H9 (cell line): Measurements from ENCODE around the gene PIM2. TPM values are rescaled to one million over a fixed set of nuclear protein-coding genes. Genes with fewer than 3 reads are reported as not detected.

Experiments used
- DNase-seq: peaks from one replicate; pipeline ENCODE4 v3.0.0-alpha.2; 2017
- H2AFZ ChIP-seq: one replicate; pipeline ENCODE4 v1.6.1; 2013; ENCODE audit warnings: mild to moderate bottlenecking, low read length, control low read depth, moderate library complexity
- H2AK5ac ChIP-seq: 2 replicates; pipeline ENCODE4 v1.6.1; 2013; ENCODE audit warnings: low read length, control low read depth, mixed read lengths; ENCODE audit not compliant: insufficient read length
- H2BK120ac ChIP-seq: one replicate; pipeline ENCODE4 v1.6.1; 2013; ENCODE audit warnings: low read depth, mild to moderate bottlenecking, low read length, control low read depth, inconsistent platforms; ENCODE audit not compliant: poor library complexity, severe bottlenecking
- H2BK12ac ChIP-seq: 2 replicates; pipeline ENCODE4 v1.6.1; 2013; ENCODE audit warnings: low read length, control low read depth, mixed read lengths, low read depth; ENCODE audit not compliant: insufficient read length
- H2BK15ac ChIP-seq: 2 replicates; pipeline ENCODE4 v1.6.1; 2013; ENCODE audit warnings: low read depth, low read length, control low read depth
- H2BK20ac ChIP-seq: one replicate; pipeline ENCODE4 v1.6.1; 2013; ENCODE audit warnings: low read depth, mild to moderate bottlenecking, low read length, control low read depth, inconsistent platforms; ENCODE audit not compliant: poor library complexity, severe bottlenecking
- H2BK5ac ChIP-seq: 2 replicates; pipeline ENCODE4 v1.6.1; 2013; ENCODE audit warnings: low read length, control low read depth, mixed read lengths; ENCODE audit not compliant: insufficient read length
- H3K14ac ChIP-seq: 2 replicates; pipeline ENCODE4 v1.6.1; 2013; ENCODE audit warnings: low read length, control low read depth; ENCODE audit not compliant: insufficient read depth
- H3K18ac ChIP-seq: 2 replicates; pipeline ENCODE4 v1.6.1; 2013; ENCODE audit warnings: low read depth, mild to moderate bottlenecking, mixed read lengths, low read length, control low read depth; ENCODE audit not compliant: insufficient read length
- H3K23ac ChIP-seq: 2 replicates; pipeline ENCODE4 v1.6.1; 2013; ENCODE audit warnings: low read length, control low read depth, mixed read lengths, low read depth; ENCODE audit not compliant: insufficient read length
- H3K23me2 ChIP-seq: 2 replicates; pipeline ENCODE4 v1.6.1; 2013; ENCODE audit warnings: low read depth, mild to moderate bottlenecking, mixed read lengths, low read length, control low read depth; ENCODE audit not compliant: insufficient read length, poor library complexity, severe bottlenecking
- H3K27ac ChIP-seq: 2 replicates; pipeline ENCODE4 v1.5.1; 2013; ENCODE audit warnings: low read length, control low read depth, mixed read lengths, low read depth; ENCODE audit not compliant: insufficient read length
- H3K27me3 ChIP-seq: 2 replicates; pipeline ENCODE4 v1.6.1; 2013; ENCODE audit warnings: low read length, control low read depth, inconsistent platforms; ENCODE audit not compliant: insufficient read depth
- H3K4ac ChIP-seq: 2 replicates; pipeline ENCODE4 v1.6.1; 2013; ENCODE audit warnings: low read depth, mild to moderate bottlenecking, control low read depth, inconsistent platforms, low read length, moderate library complexity
- H3K4me1 ChIP-seq: 2 replicates; pipeline ENCODE4 v1.6.1; 2013; ENCODE audit warnings: low read length, control low read depth, inconsistent platforms; ENCODE audit not compliant: insufficient read depth
- H3K4me2 ChIP-seq: 2 replicates; pipeline ENCODE4 v1.6.1; 2013; ENCODE audit warnings: low read length, control low read depth, mixed read lengths; ENCODE audit not compliant: insufficient read length, insufficient read depth
- H3K56ac ChIP-seq: 2 replicates; pipeline ENCODE4 v1.6.1; 2013; ENCODE audit warnings: low read depth, mild to moderate bottlenecking, mixed read lengths, low read length, control low read depth; ENCODE audit not compliant: insufficient read length
- H3K79me1 ChIP-seq: 2 replicates; pipeline ENCODE4 v1.6.1; 2013; ENCODE audit warnings: low read depth, mild to moderate bottlenecking, moderate library complexity, low read length, control low read depth, inconsistent platforms; ENCODE audit not compliant: insufficient read depth, poor library complexity, severe bottlenecking
- H3K79me2 ChIP-seq: 2 replicates; pipeline ENCODE4 v1.6.1; 2013; ENCODE audit warnings: low read length, control low read depth, inconsistent platforms; ENCODE audit not compliant: insufficient read depth
- H3K9ac ChIP-seq: 2 replicates; pipeline ENCODE4 v1.6.1; 2013; ENCODE audit warnings: low read length, control low read depth, mixed read lengths; ENCODE audit not compliant: insufficient read length; ENCODE audit errors: extremely low read depth
- H3K9me3 ChIP-seq: one replicate; pipeline ENCODE4 v1.6.1; 2013; ENCODE audit warnings: low read depth, low read length, inconsistent platforms; ENCODE audit not compliant: control insufficient read depth
- H3T11ph ChIP-seq: one replicate; pipeline ENCODE4 v1.6.1; 2013; ENCODE audit warnings: mild to moderate bottlenecking, low read length, control low read depth, inconsistent platforms
- H4K20me1 ChIP-seq: one replicate; pipeline ENCODE4 v1.6.1; 2013; ENCODE audit not compliant: control insufficient read depth, insufficient read length, insufficient read depth
- H4K5ac ChIP-seq: 2 replicates; pipeline ENCODE4 v1.6.1; 2013; ENCODE audit warnings: low read depth, mild to moderate bottlenecking, mixed read lengths, low read length, control low read depth; ENCODE audit not compliant: insufficient read length
- H4K8ac ChIP-seq: replicated peaks from 2 replicates; pipeline ENCODE4 v1.6.1; 2013; ENCODE audit warnings: low read length, control low read depth, mixed read lengths, low read depth; ENCODE audit not compliant: insufficient read length
- H4K91ac ChIP-seq: 2 replicates; pipeline ENCODE4 v1.6.1; 2013; ENCODE audit warnings: low read depth, mild to moderate bottlenecking, moderate library complexity, mixed read lengths, low read length, control low read depth; ENCODE audit not compliant: insufficient read length
- H3K27ac Mint-ChIP-seq, 3 experiments: 2 replicates in 2 of 3; 3 replicates in 1 of 3; pipeline ENCODE4 v1.8.0; 2020 to 2021; ENCODE audit warnings: mixed read lengths in 3 of 3, mild to moderate bottlenecking in 1 of 3, moderate library complexity in 1 of 3
- H3K27me3 Mint-ChIP-seq: 2 replicates; pipeline ENCODE4 v1.8.0; 2021; ENCODE audit warnings: low read depth, mild to moderate bottlenecking, moderate library complexity, mixed read lengths
- H3K36me3 Mint-ChIP-seq, 3 experiments: 2 replicates in 2 of 3; 3 replicates in 1 of 3; pipeline ENCODE4 v1.8.0; 2020 to 2021; ENCODE audit warnings: low read depth in 3 of 3, mixed read lengths in 3 of 3; ENCODE audit not compliant: insufficient read depth in 1 of 3
- H3K4me1 Mint-ChIP-seq, 2 experiments: 2 replicates each; pipeline ENCODE4 v1.8.0; 2020; ENCODE audit warnings: mixed read lengths in 2 of 2
- H3K4me3 Mint-ChIP-seq, 2 experiments: 2 replicates in 1 of 2; 3 replicates in 1 of 2; pipeline ENCODE4 v1.8.0; 2020 to 2021; ENCODE audit warnings: mild to moderate bottlenecking in 2 of 2, mixed read lengths in 2 of 2, moderate library complexity in 1 of 2
- H3K9me3 Mint-ChIP-seq, 2 experiments: 2 replicates in 1 of 2; 3 replicates in 1 of 2; pipeline ENCODE4 v1.8.0; 2020; ENCODE audit warnings: mild to moderate bottlenecking in 2 of 2, mixed read lengths in 2 of 2, moderate library complexity in 1 of 2
- WGBS: extraction: QIAGEN DNeasy Blood & Tissue Kit; methylation state at CpG from one replicate; pipeline ENCODE4 v1.1.7; 2013; ENCODE audit warnings: missing lambda C conversion rate, low lambda C conversion rate, mixed read lengths; ENCODE audit not compliant: insufficient read length; ENCODE audit errors: extremely low coverage; 5-methylcytosine and 5-hydroxymethylcytosine counted together
- total RNA-seq: library from RNA; stranded (reverse); gene quantifications from 2 replicates; pipeline ENCODE4 v1.2.1, GENCODE V29; 2021
- TF ChIP-seq, protein P1 (sequence below): fragments of 200-600 bp; sonication (generic); conservative IDR thresholded peaks from 3 replicates; pipeline ENCODE4 v1.8.0; 2021; ENCODE audit warnings: antibody characterized with exemption, mild to moderate bottlenecking

PIM2 gene
- total RNA-seq, 1 experiment from 2014 or later = 163 TPM

- Histone ChIP-seq H3K27ac (no peak overlapping the region), H3K9me3 (no peaks in the 10 kb centered on the region), H3K18ac (no peak overlapping the region), H4K20me1 (no peaks in the 10 kb centered on the region), H3K23ac (no peak overlapping the region), H2AFZ (no peak overlapping the region), H4K5ac (no peak overlapping the region), H3K4me1 (no peaks in the 10 kb centered on the region), H2BK5ac (no peak overlapping the region), H4K91ac (no peak overlapping the region), H3K4me2 (no peak overlapping the region), H3K79me2 (no peaks in the 10 kb centered on the region; the same call in 1 of the 2 replicates), H3K9ac (no peak overlapping the region), H2BK120ac (no peak overlapping the region), H2BK15ac (no peak overlapping the region), H3K27me3 (no peaks in the 10 kb centered on the region), H3K14ac (no peak overlapping the region), H4K8ac (no peak overlapping the region), H3K23me2 (peaks cover 10% of the 10 kb centered on the region), H3K56ac (no peak overlapping the region), H3T11ph (no peak overlapping the region), H3K79me1 (peaks cover 3% of the 10 kb centered on the region), H2BK12ac (no peak overlapping the region), H3K4ac (no peak overlapping the region), H2AK5ac (no peak overlapping the region), H2BK20ac (no peak overlapping the region)
- H3K27ac Mint-ChIP-seq = no peak overlapping the region
- H3K4me3 Mint-ChIP-seq = peak overlapping the region in 1 of 2 experiments; percentile 46; a peak in 1 of 5 replicates
- H3K9me3 Mint-ChIP-seq = peaks cover 74 to 83% of the 10 kb centered on the region in 2 experiments
- H3K36me3 Mint-ChIP-seq = peaks cover 26 to 37% (median 27%) of the 10 kb centered on the region in 3 experiments
- no peak for DNase-seq
- TF ChIP-seq, protein P1, sequence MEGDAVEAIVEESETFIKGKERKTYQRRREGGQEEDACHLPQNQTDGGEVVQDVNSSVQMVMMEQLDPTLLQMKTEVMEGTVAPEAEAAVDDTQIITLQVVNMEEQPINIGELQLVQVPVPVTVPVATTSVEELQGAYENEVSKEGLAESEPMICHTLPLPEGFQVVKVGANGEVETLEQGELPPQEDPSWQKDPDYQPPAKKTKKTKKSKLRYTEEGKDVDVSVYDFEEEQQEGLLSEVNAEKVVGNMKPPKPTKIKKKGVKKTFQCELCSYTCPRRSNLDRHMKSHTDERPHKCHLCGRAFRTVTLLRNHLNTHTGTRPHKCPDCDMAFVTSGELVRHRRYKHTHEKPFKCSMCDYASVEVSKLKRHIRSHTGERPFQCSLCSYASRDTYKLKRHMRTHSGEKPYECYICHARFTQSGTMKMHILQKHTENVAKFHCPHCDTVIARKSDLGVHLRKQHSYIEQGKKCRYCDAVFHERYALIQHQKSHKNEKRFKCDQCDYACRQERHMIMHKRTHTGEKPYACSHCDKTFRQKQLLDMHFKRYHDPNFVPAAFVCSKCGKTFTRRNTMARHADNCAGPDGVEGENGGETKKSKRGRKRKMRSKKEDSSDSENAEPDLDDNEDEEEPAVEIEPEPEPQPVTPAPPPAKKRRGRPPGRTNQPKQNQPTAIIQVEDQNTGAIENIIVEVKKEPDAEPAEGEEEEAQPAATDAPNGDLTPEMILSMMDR = no peak
- peaks cover 9 to 15% of the 10 kb centered on the region in 2 experiments for H3K4me1 Mint-ChIP-seq
- WGBS = no CpG with 5 or more reads among the region's 6 CpGs
- H3K27me3 Mint-ChIP-seq = peaks cover 8% of the 10 kb centered on the region
Observed at GRCh38 chrX:48894891-48895290, 23.9 kb downstream of the PIM2 start.
